PC-9 (cell line): ENCODE results near the gene TIMM21. TPM values are rescaled to one million over a fixed set of nuclear protein-coding genes. Genes with fewer than 3 reads are reported as not detected.

ENCODE experiments used
- BruUV-seq: library from RNA; stranded (reverse); fragments of 400-500 nt; replicated peaks from 2 replicates; lab custom pipeline; 2021; lab: Mats Ljungman, UMichigan
- CTCF ChIA-PET: fragments of 300-600 bp; sonication (Branson Sonifier 250); formaldehyde crosslinking; loops from one replicate; lab custom pipeline; 2022; ENCODE audit warnings: antibody characterized with exemption; lab: Charles Lee
- POLR2A ChIA-PET: fragments of 300-600 bp; sonication (Branson Sonifier 250); formaldehyde crosslinking; loops from one replicate; lab custom pipeline; 2022; ENCODE audit warnings: antibody characterized with exemption; ENCODE audit not compliant: unreplicated experiment; lab: Charles Lee
- DNase-seq, 2 experiments: peaks; one replicate each; pipeline versions ENCODE4 v3.0.0 to v3.0.0-alpha.2; 2015 to 2022; ENCODE audit warnings: mixed read lengths in 1 of 2
- H2AFZ ChIP-seq: fragments of 200-600 bp; sonication (generic); 2 replicates; pipeline ENCODE4 v1.8.1; 2017; ENCODE audit warnings: antibody characterized with exemption
- H3F3A ChIP-seq: fragments of 200-600 bp; sonication (generic); 2 replicates; pipeline ENCODE4 v1.8.1; 2017; ENCODE audit warnings: antibody characterized with exemption, mild to moderate bottlenecking, low read depth; ENCODE audit not compliant: insufficient read depth
- H3K27ac ChIP-seq: fragments of 200-600 bp; sonication (generic); 2 replicates; pipeline ENCODE4 v1.6.1; 2016; ENCODE audit warnings: mixed run types
- H3K27me3 ChIP-seq: fragments of 200-600 bp; sonication (generic); 2 replicates; pipeline ENCODE4 v1.6.1; 2016; ENCODE audit warnings: low read depth, mixed run types; ENCODE audit not compliant: insufficient read depth
- H3K36me3 ChIP-seq: fragments of 200-600 bp; sonication (generic); 2 replicates; pipeline ENCODE4 v1.6.1; 2016; ENCODE audit warnings: low read depth, mixed run types
- H3K4me1 ChIP-seq: fragments of 200-600 bp; sonication (generic); replicated peaks from 2 replicates; pipeline ENCODE4 v1.6.1; 2016; ENCODE audit warnings: mixed run types; ENCODE audit not compliant: insufficient read depth
- H3K4me2 ChIP-seq: fragments of 200-600 bp; sonication (generic); 2 replicates; pipeline ENCODE4 v1.6.1; 2017; ENCODE audit warnings: mixed run types
- H3K4me3 ChIP-seq: fragments of 200-600 bp; sonication (generic); 2 replicates; pipeline ENCODE4 v1.6.1; 2016; ENCODE audit warnings: mixed run types
- H3K79me2 ChIP-seq: fragments of 200-600 bp; sonication (generic); 2 replicates; pipeline ENCODE4 v1.6.1; 2017; ENCODE audit warnings: low read depth, mixed run types
- H3K9me2 ChIP-seq: fragments of 200-600 bp; sonication (generic); 2 replicates; pipeline ENCODE4 v1.8.1; 2017; ENCODE audit warnings: mild to moderate bottlenecking; ENCODE audit not compliant: insufficient read depth
- H3K9me3 ChIP-seq: fragments of 200-600 bp; sonication (generic); 2 replicates; pipeline ENCODE4 v1.8.1; 2016; ENCODE audit warnings: low read depth; ENCODE audit not compliant: insufficient read depth
- H4K20me1 ChIP-seq: fragments of 200-600 bp; sonication (generic); 2 replicates; pipeline ENCODE4 v1.8.1; 2017; ENCODE audit not compliant: insufficient read depth
- EZH2 ChIP-seq: fragments of 200-600 bp; sonication (generic); IDR thresholded peaks from 2 replicates; pipeline ENCODE4 v1.8.0; 2017; ENCODE audit warnings: antibody characterized with exemption, low read depth
- intact Hi-C: fragments of 100-400 bp; cut with micrococcal nuclease; formaldehyde crosslinking; loops from one replicate; pipeline ENCODE4 v1.10.0; 2022; ENCODE audit not compliant: unreplicated experiment
- total RNA-seq: library from RNA; stranded (reverse); gene quantifications from 2 replicates; pipeline ENCODE4 v1.2.3, GENCODE V29; 2021
- TF ChIP-seq, protein P1 (sequence below): fragments of 200-600 bp; sonication (generic); conservative IDR thresholded peaks from 2 replicates; pipeline ENCODE4 v1.6.1; 2017; ENCODE audit warnings: mixed run types, antibody characterized with exemption, mild to moderate bottlenecking, moderate library complexity

Gene TIMM21
- total RNA-seq, 1 experiment from 2014 or later: 32.6 TPM

DNA sequence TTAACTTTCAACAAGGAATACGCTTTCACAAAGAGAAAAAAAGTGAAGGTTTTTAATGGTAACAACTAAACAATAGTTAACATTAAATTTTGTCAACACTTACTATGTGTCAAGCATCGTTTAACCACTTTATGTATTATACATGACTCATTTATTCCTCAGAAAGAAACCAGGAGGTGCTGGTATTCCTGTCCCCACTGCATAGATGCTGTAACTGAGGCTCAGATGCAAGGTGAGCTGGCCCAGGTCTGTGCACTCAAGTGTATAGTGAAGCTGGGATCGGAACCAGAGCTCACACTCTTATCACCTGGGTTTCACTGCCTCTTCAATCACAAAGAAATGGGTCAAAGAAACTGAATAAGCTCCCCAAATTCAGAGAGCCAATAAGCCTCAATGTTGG lies 17.2 kb upstream of the TIMM21 start:
- ChIA-PET POLR2A (no interaction called here), CTCF (no interaction called here)
- Histone ChIP-seq H3K36me3 (no peaks in the 10 kb centered on the region), H3K4me3 (no peak overlapping the region), H3K4me2 (no peak overlapping the region), H3K27me3 (peaks cover 49% of the 10 kb centered on the region), H4K20me1 (no peaks in the 10 kb centered on the region), H3K9me2 (no peaks in the 10 kb centered on the region), H3K27ac (no peak overlapping the region), H3K9me3 (no peaks in the 10 kb centered on the region), H3K4me1 (no peaks in the 10 kb centered on the region), H3K79me2 (no peaks in the 10 kb centered on the region), H3F3A (no peaks in the 10 kb centered on the region), H2AFZ (no peak overlapping the region)
- no peak for TF ChIP-seq EZH2
- TF ChIP-seq, protein P1, sequence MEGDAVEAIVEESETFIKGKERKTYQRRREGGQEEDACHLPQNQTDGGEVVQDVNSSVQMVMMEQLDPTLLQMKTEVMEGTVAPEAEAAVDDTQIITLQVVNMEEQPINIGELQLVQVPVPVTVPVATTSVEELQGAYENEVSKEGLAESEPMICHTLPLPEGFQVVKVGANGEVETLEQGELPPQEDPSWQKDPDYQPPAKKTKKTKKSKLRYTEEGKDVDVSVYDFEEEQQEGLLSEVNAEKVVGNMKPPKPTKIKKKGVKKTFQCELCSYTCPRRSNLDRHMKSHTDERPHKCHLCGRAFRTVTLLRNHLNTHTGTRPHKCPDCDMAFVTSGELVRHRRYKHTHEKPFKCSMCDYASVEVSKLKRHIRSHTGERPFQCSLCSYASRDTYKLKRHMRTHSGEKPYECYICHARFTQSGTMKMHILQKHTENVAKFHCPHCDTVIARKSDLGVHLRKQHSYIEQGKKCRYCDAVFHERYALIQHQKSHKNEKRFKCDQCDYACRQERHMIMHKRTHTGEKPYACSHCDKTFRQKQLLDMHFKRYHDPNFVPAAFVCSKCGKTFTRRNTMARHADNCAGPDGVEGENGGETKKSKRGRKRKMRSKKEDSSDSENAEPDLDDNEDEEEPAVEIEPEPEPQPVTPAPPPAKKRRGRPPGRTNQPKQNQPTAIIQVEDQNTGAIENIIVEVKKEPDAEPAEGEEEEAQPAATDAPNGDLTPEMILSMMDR: no peak
- intact Hi-C loops: no loop called here
- BruUV-seq: no TSS peak
- DNase-seq: no peak

DNA sequence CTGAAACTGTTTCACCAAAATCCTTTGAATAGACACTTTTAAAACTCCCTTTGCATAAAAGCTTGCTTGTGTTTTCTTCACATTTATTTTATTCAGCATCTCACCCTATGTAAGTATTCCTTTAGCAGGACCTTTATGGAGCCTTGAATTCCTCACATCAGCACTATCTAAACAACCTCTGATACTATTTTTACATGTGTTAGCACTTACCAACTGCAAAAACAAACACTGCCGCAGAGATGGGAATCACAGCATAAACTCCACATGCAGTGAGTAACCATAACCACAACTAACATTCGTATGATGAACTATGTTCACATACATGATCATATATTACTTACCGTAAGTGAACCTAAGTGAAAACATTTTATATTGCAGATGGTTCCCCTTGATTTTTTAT lies 16.1 kb upstream of the TIMM21 start:
- Histone ChIP-seq H4K20me1 (no peaks in the 10 kb centered on the region), H3K4me3 (no peak overlapping the region), H3K9me2 (no peaks in the 10 kb centered on the region), H2AFZ (no peak overlapping the region), H3K4me2 (no peak overlapping the region), H3K27ac (no peak overlapping the region), H3K27me3 (peaks cover 38% of the 10 kb centered on the region), H3F3A (no peaks in the 10 kb centered on the region), H3K79me2 (no peaks in the 10 kb centered on the region), H3K4me1 (no peaks in the 10 kb centered on the region), H3K9me3 (no peaks in the 10 kb centered on the region), H3K36me3 (no peaks in the 10 kb centered on the region)
- DNase-seq: no peak
- TF ChIP-seq, protein P1: no peak
- TF ChIP-seq EZH2: no peak
- no TSS peak for BruUV-seq
- CTCF ChIA-PET: no interaction called here
- POLR2A ChIA-PET: no interaction called here
- intact Hi-C loops: no loop called here

DNA sequence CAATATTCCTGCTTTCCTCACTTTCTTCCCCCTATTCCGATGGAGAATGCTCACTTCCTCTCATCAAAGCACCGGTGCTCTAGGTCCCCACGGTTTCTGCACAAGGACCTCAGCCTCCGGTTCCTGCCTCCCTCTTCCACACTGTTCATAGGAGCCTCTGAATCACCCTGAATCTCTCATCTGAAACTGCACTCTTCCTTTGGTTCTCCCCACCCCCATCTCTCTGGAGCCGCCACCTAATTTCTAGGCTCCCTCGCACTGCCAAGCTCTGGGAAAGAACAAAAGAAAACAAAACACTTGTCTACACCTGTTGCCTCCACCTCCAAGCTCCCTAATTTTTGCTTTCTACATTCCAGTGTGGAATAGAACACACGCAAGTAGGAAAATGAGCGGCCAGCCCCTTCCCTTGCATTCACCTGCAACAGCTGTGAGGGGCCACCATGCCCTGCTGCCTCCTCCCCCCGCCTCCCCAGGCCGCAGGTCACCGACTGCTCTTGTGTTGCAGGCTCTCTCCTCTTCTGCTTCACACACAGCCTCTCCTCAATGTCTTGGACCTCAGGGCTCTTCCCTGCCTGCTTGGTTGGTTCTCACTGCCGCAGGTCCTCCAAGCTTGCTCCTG lies 10.3 kb upstream of the TIMM21 start:
- peaks cover 6% of the 10 kb centered on the region for H3K4me1 ChIP-seq
- H3K27ac ChIP-seq: no peak overlapping the region
- H3K36me3 ChIP-seq: no peaks in the 10 kb centered on the region
- intact Hi-C loops: no loop called here
- no peaks in the 10 kb centered on the region for H3K27me3 ChIP-seq
- no peak overlapping the region for H2AFZ ChIP-seq
- no TSS peak for BruUV-seq
- H3K4me3 ChIP-seq: no peak overlapping the region
- H3K4me2 ChIP-seq: no peak overlapping the region
- H3K9me3 ChIP-seq: no peaks in the 10 kb centered on the region
- no peaks in the 10 kb centered on the region for H3F3A ChIP-seq
- no peaks in the 10 kb centered on the region for H4K20me1 ChIP-seq
- TF ChIP-seq, protein P1: no peak
- no peak for TF ChIP-seq EZH2
- H3K9me2 ChIP-seq: no peaks in the 10 kb centered on the region
- DNase-seq: no peak
- CTCF ChIA-PET: no interaction called here
- POLR2A ChIA-PET: no interaction called here
- no peaks in the 10 kb centered on the region for H3K79me2 ChIP-seq
